HepG2 (cell line): ENCODE data around the gene GRK5. TPM values are rescaled to one million over a fixed set of nuclear protein-coding genes. Genes with fewer than 3 reads are reported as not detected.

Experiments used
- ATAC-seq: fragments of 200-7000 bp; cut with Tn5 transposase; 3 replicates; pipeline ENCODE4 v1.9.1; 2020; ENCODE audit warnings: mild to moderate bottlenecking, moderate library complexity
- BruUV-seq: library from RNA; stranded (reverse); fragments of 400-500 nt; replicated peaks from 2 replicates; lab custom pipeline; 2021; lab: Mats Ljungman, UMichigan
- CTCF ChIA-PET: fragments of 300-600 bp; formaldehyde crosslinking; extraction: SDS; loops from one replicate; lab custom pipeline; 2021; ENCODE audit warnings: low total read pairs, inconsistent platforms, low intra/inter-chr PET ratio; lab: Yijun Ruan, JAX
- POLR2A ChIA-PET: fragments of 350-600 bp; sonication (Branson Sonifier 250); formaldehyde crosslinking; loops from one replicate; lab custom pipeline; 2020; ENCODE audit warnings: antibody characterized with exemption, inconsistent platforms; lab: Yijun Ruan, JAX
- DNase-seq: peaks from one replicate; pipeline ENCODE4 v3.0.0-alpha.2; 2015; ENCODE audit warnings: low spot score
- FAIRE-seq: peaks from 3 replicates; lab custom pipeline; 2011; peaks lifted over from hg19 to GRCh38; lab: Jason Lieb, UNC
- H2AFZ ChIP-seq: one replicate; pipeline ENCODE4 v1.6.1; 2011; ENCODE audit warnings: low read length, inconsistent platforms
- H3K27ac ChIP-seq: fragments of 300-600 bp; 3 replicates; pipeline ENCODE4 v1.8.0; 2011; ENCODE audit warnings: mixed run types, mild to moderate bottlenecking, mixed read lengths, low read length, inconsistent platforms; ENCODE audit not compliant: insufficient read depth; ENCODE audit errors: extremely low read length
- H3K27me3 ChIP-seq, 2 experiments: fragments of 200-600 bp in 1 of 2; 2 replicates in 1 of 2; 3 replicates in 1 of 2; pipeline versions ENCODE4 v1.6.0 to v1.8.0; 2011; ENCODE audit warnings: low read length in 2 of 2, mild to moderate bottlenecking in 2 of 2, moderate library complexity in 2 of 2, inconsistent platforms in 1 of 2; ENCODE audit not compliant: insufficient read depth in 2 of 2, control insufficient read depth in 1 of 2
- H3K36me3 ChIP-seq, 2 experiments: fragments of 200-600 bp in 1 of 2; replicated peaks in 1 of 2; 2 replicates in 1 of 2; 3 replicates in 1 of 2; pipeline versions ENCODE4 v1.5.1 to v1.8.0; 2011; ENCODE audit warnings: low read length in 2 of 2, inconsistent platforms in 1 of 2; ENCODE audit not compliant: insufficient read depth in 2 of 2, control insufficient read depth in 1 of 2
- H3K4me1 ChIP-seq: 2 replicates; pipeline ENCODE4 v1.5.1; 2012; ENCODE audit warnings: low read length, inconsistent platforms; ENCODE audit not compliant: insufficient read depth
- H3K4me2 ChIP-seq: 2 replicates; pipeline ENCODE4 v1.6.0; 2011; ENCODE audit warnings: low read depth, low read length, inconsistent platforms
- H3K4me3 ChIP-seq, 3 experiments: fragments of 200-600 bp in 1 of 3; sonication (generic), shearing (Covaris generic) in 1 of 3; replicated peaks in 1 of 3; 2 replicates each; pipeline ENCODE4 v1.5.1; 2011 to 2016; ENCODE audit warnings: low read length in 3 of 3, inconsistent platforms in 2 of 3, low read depth in 2 of 3, mild to moderate bottlenecking in 2 of 3, control low read depth in 1 of 3, mixed read lengths in 1 of 3; ENCODE audit not compliant: insufficient read depth in 1 of 3
- H3K79me2 ChIP-seq: one replicate; pipeline ENCODE4 v1.6.1; 2011; ENCODE audit warnings: low read length, inconsistent platforms; ENCODE audit not compliant: insufficient read depth
- H3K9ac ChIP-seq: 2 replicates; pipeline ENCODE4 v1.6.0; 2011; ENCODE audit warnings: mild to moderate bottlenecking, low read depth, low read length, inconsistent platforms; ENCODE audit not compliant: insufficient read depth
- H3K9me3 ChIP-seq: 2 replicates; pipeline ENCODE4 v1.5.1; 2012; ENCODE audit warnings: mild to moderate bottlenecking, low read length
- H4K20me1 ChIP-seq: 2 replicates; pipeline ENCODE4 v1.6.0; 2011; ENCODE audit warnings: inconsistent platforms, mild to moderate bottlenecking, low read length, moderate library complexity; ENCODE audit not compliant: insufficient read depth
- ZNF263 ChIP-seq: sonication (generic); formaldehyde crosslinking; IDR thresholded peaks from 2 replicates; pipeline ENCODE4 v1.4.0; 2020; ENCODE audit warnings: missing genetic modification reagents
- ZNF280B ChIP-seq: sonication (generic); formaldehyde crosslinking; IDR thresholded peaks from 2 replicates; pipeline ENCODE4 v1.5.0; 2020; ENCODE audit warnings: missing genetic modification reagents, mild to moderate bottlenecking, borderline replicate concordance
- ZNF749 ChIP-seq: sonication (generic); formaldehyde crosslinking; IDR thresholded peaks from 2 replicates; pipeline ENCODE4 v1.8.0; 2022; ENCODE audit warnings: mild to moderate bottlenecking, missing genetic modification reagents, moderate library complexity, borderline replicate concordance
- ZNF768 ChIP-seq: sonication (generic); formaldehyde crosslinking; IDR thresholded peaks from 2 replicates; pipeline ENCODE4 v1.4.0; 2020; ENCODE audit warnings: missing genetic modification reagents
- WGBS: methylation state at CpG from one replicate; pipeline ENCODE4 v1.1.6; 2017; ENCODE audit warnings: low lambda C conversion rate; 5-methylcytosine and 5-hydroxymethylcytosine counted together
- in situ Hi-C: cut with HindIII; loops from 2 replicates; pipeline ENCODE4 v1.10.0; 2017; ENCODE audit warnings: low pct_unique_long_range_greater_than_20kb; ENCODE audit not compliant: extremely low pct_ligation_motif_present
- intact Hi-C: fragments of 100-400 bp; cut with micrococcal nuclease; formaldehyde crosslinking; loops from one replicate; pipeline ENCODE4 v1.10.0; 2022; ENCODE audit not compliant: unreplicated experiment
- polyA plus RNA-seq, 8 experiments: library from polyadenylated mRNA; depleted of rRNA in 3 of 8; stranded (reverse) in 7 of 8; unstranded in 1 of 8; fragments of >200 nt; fragmentation: Illumina TruSeq in 4 of 8; extraction: Trizol in 4 of 8; gene quantifications; 2 replicates each; pipeline versions ENCODE4 v1.2.1 to v1.2.3, GENCODE V29; 2011 to 2016; ENCODE audit warnings: low read depth in 4 of 8, missing spikeins in 1 of 8, mixed read lengths in 1 of 8; ENCODE audit not compliant: insufficient read depth in 1 of 8
- total RNA-seq, 5 experiments: library from RNA; depleted of rRNA; stranded (reverse); fragments of >200 nt; fragmentation: Illumina TruSeq; extraction: Trizol; gene quantifications; 2 replicates each; pipeline ENCODE4 v1.2.3, GENCODE V29; 2016; ENCODE audit warnings: low read depth in 1 of 5
- TF ChIP-seq, protein P1 (sequence below): sonication (generic); formaldehyde crosslinking; IDR thresholded peaks from 2 replicates; pipeline ENCODE4 v1.4.0; 2020; ENCODE audit warnings: missing genetic modification reagents, borderline replicate concordance

The GRK5 gene
- total and polyA plus RNA-seq, 2 of the 13 experiments (the other 11 are each of a cell fraction or from before 2014, with no cell fraction given), result 10.4 to 12.6 TPM

DNA sequence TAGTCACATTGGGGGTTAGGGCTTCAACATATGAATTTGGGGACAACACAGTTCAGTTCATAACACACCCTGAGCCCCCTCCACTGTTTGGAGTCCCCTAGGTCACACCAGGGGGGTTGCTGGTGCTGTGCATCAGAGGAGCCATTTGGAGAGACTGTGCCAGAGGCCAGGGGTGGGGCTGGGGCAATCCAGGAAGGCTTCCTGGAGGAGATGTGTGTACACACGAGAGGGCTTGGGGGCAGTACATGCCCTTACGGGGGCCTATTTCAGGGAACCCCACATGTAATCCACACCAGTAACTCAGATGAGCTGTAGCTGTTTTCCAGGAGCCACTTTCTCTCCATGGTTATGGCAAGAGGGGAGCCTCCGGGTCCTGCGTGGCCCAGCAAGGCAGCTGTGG is 151.7 kb downstream of the GRK5 start:
- no TSS peak for BruUV-seq
- H3K9ac ChIP-seq, result no peak overlapping the region
- H3K4me3 ChIP-seq, result no peak overlapping the region
- H3K4me2 ChIP-seq, result no peak overlapping the region
- no CpG with 5 or more reads among the region's 4 CpGs for WGBS
- ChIA-PET POLR2A (no interaction called here), CTCF (no interaction called here)
- in situ Hi-C loops (no loop called here), intact Hi-C loops (no loop called here)
- H3K27me3 ChIP-seq, result no peaks in the 10 kb centered on the region
- H3K27ac ChIP-seq, result no peak overlapping the region
- H3K36me3 ChIP-seq, result no peaks in the 10 kb centered on the region
- FAIRE-seq, result no peak
- peaks cover 32% of the 10 kb centered on the region for H3K4me1 ChIP-seq
- peaks cover 14% of the 10 kb centered on the region for H3K9me3 ChIP-seq
- peak; percentile 44; the same call in 1 of the 2 replicates for TF ChIP-seq ZNF768 (CRISPR knock-in tag)
- TF ChIP-seq ZNF280B (CRISPR knock-in tag), result no peak
- no peak for TF ChIP-seq ZNF749 (CRISPR knock-in tag)
- no peak overlapping the region for H2AFZ ChIP-seq
- no peaks in the 10 kb centered on the region for H4K20me1 ChIP-seq
- no peaks in the 10 kb centered on the region for H3K79me2 ChIP-seq
- ATAC-seq, result no peak
- DNase-seq, result no peak

DNA sequence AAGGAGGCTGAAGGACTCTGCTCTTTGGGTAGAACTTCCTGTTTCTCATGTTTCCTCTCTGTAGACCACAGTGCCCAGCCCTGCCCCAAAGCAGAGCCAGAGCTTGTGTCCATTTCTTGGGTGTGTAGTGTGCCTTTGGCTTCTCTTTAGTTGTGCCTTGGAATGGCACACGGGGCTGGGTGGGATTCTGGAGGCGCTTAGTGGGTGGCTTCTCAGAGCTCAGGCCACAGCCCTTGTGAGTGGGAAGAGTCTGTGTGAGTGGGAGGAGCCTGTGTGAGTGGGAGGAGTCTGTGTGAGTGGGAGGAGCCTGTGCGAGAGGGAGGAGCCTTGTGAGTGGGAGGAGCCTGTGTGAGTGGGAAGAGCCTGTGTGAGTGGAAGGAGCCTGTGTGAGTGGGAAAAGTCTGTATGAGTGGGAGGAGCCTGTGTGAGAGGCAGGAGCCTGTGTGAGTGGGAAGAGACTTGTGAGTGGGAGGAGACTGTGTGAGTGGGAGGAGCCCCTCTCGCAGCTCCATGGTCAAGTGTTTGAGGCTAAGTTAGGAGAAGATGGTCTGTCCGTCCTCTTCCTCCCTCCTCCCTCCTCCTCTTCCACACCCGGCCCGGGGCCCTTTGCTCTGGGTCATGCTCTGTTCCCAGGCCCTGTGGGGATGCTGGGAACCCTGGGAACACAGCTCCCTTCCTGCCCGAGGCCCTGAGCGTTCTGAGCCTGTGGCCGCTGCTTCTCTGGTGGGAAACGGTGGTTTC is 153.0 kb downstream of the GRK5 start:
- H3K27ac ChIP-seq, result no peak overlapping the region
- intact Hi-C loops, result no loop called here
- in situ Hi-C loops, result no loop called here
- no peak overlapping the region for H3K4me2 ChIP-seq
- no peak for DNase-seq
- no peaks in the 10 kb centered on the region for H3K27me3 ChIP-seq
- H3K79me2 ChIP-seq, result no peaks in the 10 kb centered on the region
- TF ChIP-seq, protein P1, sequence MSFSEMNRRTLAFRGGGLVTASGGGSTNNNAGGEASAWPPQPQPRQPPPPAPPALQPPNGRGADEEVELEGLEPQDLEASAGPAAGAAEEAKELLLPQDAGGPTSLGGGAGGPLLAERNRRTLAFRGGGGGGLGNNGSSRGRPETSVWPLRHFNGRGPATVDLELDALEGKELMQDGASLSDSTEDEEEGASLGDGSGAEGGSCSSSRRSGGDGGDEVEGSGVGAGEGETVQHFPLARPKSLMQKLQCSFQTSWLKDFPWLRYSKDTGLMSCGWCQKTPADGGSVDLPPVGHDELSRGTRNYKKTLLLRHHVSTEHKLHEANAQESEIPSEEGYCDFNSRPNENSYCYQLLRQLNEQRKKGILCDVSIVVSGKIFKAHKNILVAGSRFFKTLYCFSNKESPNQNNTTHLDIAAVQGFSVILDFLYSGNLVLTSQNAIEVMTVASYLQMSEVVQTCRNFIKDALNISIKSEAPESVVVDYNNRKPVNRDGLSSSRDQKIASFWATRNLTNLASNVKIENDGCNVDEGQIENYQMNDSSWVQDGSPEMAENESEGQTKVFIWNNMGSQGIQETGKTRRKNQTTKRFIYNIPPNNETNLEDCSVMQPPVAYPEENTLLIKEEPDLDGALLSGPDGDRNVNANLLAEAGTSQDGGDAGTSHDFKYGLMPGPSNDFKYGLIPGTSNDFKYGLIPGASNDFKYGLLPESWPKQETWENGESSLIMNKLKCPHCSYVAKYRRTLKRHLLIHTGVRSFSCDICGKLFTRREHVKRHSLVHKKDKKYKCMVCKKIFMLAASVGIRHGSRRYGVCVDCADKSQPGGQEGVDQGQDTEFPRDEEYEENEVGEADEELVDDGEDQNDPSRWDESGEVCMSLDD (CRISPR knock-in tag), result no peak
- peak; percentile 69 for TF ChIP-seq ZNF263 (CRISPR knock-in tag)
- TF ChIP-seq, all 625 proteins: peak for 1
- WGBS, result 88% methylated on average over 10 of the region's 11 CpGs
- ATAC-seq (peak; percentile 17; the same call in 2 of the 3 replicates), FAIRE-seq (no peak)
- Histone ChIP-seq H3K4me1 (peaks cover 32% of the 10 kb centered on the region), H3K9me3 (peaks cover 13% of the 10 kb centered on the region), H3K9ac (no peak overlapping the region), H2AFZ (no peak overlapping the region), H3K36me3 (no peaks in the 10 kb centered on the region), H3K4me3 (no peak overlapping the region), H4K20me1 (no peaks in the 10 kb centered on the region)
- BruUV-seq, result no TSS peak
- ChIA-PET CTCF (no interaction called here), POLR2A (no interaction called here)
